Body of pancreas (tissue), 4 donors: Measurements from ENCODE around the gene ROR1.

Experiments
- CTCF ChIP-seq, 7 experiments: fragments of 450-650 bp in 4 of 7; fragments of 200-600 bp in 3 of 7; sonication (generic) in 3 of 7; IDR thresholded peaks; one replicate each; pipeline ENCODE4 v1.5.1; 2016 to 2019; ENCODE audit warnings: antibody characterized with exemption in 7 of 7
- POLR2A ChIP-seq, 3 donors: fragments of 450-650 bp; IDR thresholded peaks; one replicate each; pipeline ENCODE4 v1.6.1; 2016; ENCODE audit warnings: antibody characterized with exemption in 3 of 3, mild to moderate bottlenecking in 2 of 3

DNA sequence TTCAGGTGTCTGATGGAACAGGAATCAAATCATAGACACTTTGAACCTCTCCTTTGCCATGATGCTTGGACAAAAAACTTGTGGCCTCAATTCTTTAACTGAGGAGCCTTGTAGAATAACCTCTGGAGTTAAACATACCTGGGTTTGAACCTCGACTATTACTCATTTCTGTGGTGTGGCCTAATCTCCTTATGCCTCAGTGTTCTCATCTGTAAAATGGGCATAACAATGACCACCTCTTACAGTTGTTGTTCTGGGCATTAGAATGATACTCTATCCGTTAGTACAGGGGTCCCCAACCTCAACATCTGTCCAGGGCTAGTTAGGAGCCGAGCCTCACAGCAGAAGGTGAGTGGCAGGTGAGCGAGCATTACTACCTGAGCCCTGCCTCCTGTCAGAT is 137.2 kb downstream of the ROR1 start:
- no peak for TF ChIP-seq CTCF (IDR thresholded peaks at IDR 0.05)
- TF ChIP-seq POLR2A (IDR thresholded peaks at IDR 0.05) = no peak
